Measurements from ENCODE around the gene SND1. TPM values are rescaled to one million over a fixed set of nuclear protein-coding genes. Genes with fewer than 3 reads are reported as not detected.

Gene SND1
- total and polyA plus RNA-seq, 10 donors: 61.7 to 173 (median 116) TPM

DNA sequence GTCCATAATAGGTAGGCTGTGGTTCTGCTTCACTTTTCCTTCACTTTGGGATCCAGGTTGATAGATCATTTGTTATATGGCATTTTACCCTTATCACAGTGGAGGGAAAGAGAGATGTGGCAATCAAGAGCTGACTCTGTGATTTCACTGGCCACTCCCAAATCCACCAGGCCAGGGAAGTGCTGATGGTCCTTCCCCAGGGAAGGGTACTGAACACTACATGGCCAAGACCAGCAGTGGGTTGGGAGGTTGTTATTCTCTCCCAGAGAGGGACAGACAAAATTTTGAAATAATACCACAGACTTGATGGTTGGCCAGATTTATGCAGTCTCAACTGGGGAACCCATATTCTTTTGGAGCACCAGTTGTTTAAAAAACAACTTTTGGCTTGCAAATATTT is 102.5 kb downstream of the SND1 start:
- Histone ChIP-seq H3K4me3 (no peak overlapping the region), H3K27me3 (replicated peaks in 1 of 7) (no peaks in the 10 kb centered on the region), H3K4me1 (peaks cover 0 to 53% (median 14%) of the 10 kb centered on the region in 6 donors), H3K27ac (no peak overlapping the region), H3K36me3 (peaks cover 0 to 5% (median 0%) of the 10 kb centered on the region in 6 donors), H3K9me3 (no peaks in the 10 kb centered on the region)
- TF ChIP-seq, protein P1, sequence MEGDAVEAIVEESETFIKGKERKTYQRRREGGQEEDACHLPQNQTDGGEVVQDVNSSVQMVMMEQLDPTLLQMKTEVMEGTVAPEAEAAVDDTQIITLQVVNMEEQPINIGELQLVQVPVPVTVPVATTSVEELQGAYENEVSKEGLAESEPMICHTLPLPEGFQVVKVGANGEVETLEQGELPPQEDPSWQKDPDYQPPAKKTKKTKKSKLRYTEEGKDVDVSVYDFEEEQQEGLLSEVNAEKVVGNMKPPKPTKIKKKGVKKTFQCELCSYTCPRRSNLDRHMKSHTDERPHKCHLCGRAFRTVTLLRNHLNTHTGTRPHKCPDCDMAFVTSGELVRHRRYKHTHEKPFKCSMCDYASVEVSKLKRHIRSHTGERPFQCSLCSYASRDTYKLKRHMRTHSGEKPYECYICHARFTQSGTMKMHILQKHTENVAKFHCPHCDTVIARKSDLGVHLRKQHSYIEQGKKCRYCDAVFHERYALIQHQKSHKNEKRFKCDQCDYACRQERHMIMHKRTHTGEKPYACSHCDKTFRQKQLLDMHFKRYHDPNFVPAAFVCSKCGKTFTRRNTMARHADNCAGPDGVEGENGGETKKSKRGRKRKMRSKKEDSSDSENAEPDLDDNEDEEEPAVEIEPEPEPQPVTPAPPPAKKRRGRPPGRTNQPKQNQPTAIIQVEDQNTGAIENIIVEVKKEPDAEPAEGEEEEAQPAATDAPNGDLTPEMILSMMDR (IDR thresholded peaks at IDR 0.05 in 8 of 11, conservative IDR thresholded peaks at IDR 0.05 in 3 of 11): no peak
- TF ChIP-seq POLR2A (IDR thresholded peaks at IDR 0.05): no peak
- TF ChIP-seq POLR2AphosphoS5 (IDR thresholded peaks at IDR 0.05): no peak
- intact Hi-C loops (cut with DNase I; ENCODE audit: low total_unique reads): no loop called here
- no peak for DNase-seq

DNA sequence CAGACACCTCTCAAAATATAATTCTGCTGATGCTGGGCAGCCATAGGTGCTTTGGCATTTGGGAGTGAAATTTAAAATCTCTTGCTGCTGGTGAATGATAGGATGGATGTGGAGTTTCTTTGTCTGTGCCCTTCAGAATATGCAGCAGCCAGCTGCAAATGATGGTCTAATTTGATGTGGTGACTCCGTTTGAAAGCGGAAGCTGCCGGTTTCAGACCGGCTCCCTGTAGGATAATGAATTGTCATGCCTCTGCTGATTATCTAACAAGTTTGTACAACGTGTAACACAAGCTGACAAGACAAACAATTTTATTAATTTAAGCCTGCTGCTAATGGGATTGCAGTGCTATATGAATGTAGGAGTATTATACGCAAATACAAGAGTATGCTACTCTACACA is 103.5 kb downstream of the SND1 start:
- H3K4me3 ChIP-seq: no peak overlapping the region
- no peak overlapping the region for H3K27ac ChIP-seq
- intact Hi-C loops (cut with DNase I; ENCODE audit: low total_unique reads): no loop called here
- H3K4me1 ChIP-seq: peaks cover 0 to 52% (median 14%) of the 10 kb centered on the region in 6 donors
- H3K36me3 ChIP-seq: no peaks in the 10 kb centered on the region
- whole genome bisulfite sequencing, 5 donors: 88 to 97% (median 93%) methylated on average over 6 of the region's 6 CpGs
- no peak for DNase-seq
- H3K27me3 ChIP-seq (replicated peaks in 1 of 7): no peaks in the 10 kb centered on the region
- H3K9me3 ChIP-seq: no peaks in the 10 kb centered on the region
- TF ChIP-seq, protein P1 (IDR thresholded peaks at IDR 0.05 in 8 of 11, conservative IDR thresholded peaks at IDR 0.05 in 3 of 11): no peak
- TF ChIP-seq POLR2A (IDR thresholded peaks at IDR 0.05): no peak
- TF ChIP-seq POLR2AphosphoS5 (IDR thresholded peaks at IDR 0.05): no peak

DNA sequence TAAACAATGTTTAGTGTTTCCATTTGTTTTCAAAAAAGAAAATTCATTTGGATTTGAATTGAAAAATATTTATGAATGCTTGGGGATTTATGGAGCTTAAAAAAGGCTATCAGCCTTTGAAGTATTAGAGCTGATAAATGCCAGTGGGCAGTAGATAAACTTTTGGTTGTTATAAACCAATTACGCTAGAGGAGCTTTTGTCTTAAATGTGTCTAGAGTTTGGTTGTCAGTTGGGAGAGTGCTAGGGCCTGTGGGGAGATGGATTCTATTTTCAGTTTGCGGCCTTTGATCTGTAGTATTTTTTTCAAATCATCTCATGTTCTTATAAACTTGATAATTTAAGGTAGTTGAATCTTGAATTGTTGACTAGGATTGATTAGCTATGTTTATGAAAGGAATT is 104.0 kb downstream of the SND1 start:
- H3K27me3 ChIP-seq (replicated peaks in 1 of 7): no peaks in the 10 kb centered on the region
- WGBS, 5 donors: 94 to 97% (median 95%) methylated on average over 2 of the region's 2 CpGs
- DNase-seq: no peak
- intact Hi-C loops (cut with DNase I; ENCODE audit: low total_unique reads): no loop called here
- no peak overlapping the region for H3K4me3 ChIP-seq
- H3K27ac ChIP-seq: no peak overlapping the region
- TF ChIP-seq, protein P1 (IDR thresholded peaks at IDR 0.05 in 8 of 11, conservative IDR thresholded peaks at IDR 0.05 in 3 of 11): no peak
- no peak for TF ChIP-seq POLR2AphosphoS5 (IDR thresholded peaks at IDR 0.05)
- H3K4me1 ChIP-seq: peaks cover 0 to 47% (median 13%) of the 10 kb centered on the region in 6 donors
- no peaks in the 10 kb centered on the region for H3K36me3 ChIP-seq
- H3K9me3 ChIP-seq: no peaks in the 10 kb centered on the region

DNA sequence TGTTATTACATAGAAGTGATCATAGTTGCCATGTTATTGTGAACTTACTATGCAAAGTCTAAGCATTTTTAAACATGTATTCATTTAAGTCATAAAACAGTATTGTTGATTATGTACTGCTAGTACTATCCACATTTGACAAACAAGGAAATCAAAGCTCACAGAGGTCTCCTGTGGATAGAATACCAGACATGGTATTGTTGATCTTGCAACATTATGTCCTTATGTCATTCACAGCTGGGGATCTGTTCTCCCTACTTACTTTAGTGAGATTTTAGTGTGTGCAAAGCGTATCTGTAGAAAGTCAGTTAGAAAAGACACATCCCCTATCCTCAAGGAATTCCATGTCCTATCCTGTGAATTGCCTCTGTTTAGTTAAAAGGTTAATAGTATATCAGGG is 106.1 kb downstream of the SND1 start:
- Histone ChIP-seq H3K9me3 (no peaks in the 10 kb centered on the region), H3K4me1 (peaks cover 0 to 33% (median 3%) of the 10 kb centered on the region in 6 donors), H3K27me3 (replicated peaks in 1 of 7) (no peaks in the 10 kb centered on the region), H3K4me3 (no peak overlapping the region), H3K36me3 (no peaks in the 10 kb centered on the region), H3K27ac (no peak overlapping the region)
- intact Hi-C loops (cut with DNase I; ENCODE audit: low total_unique reads): no loop called here
- no peak for DNase-seq
- WGBS, 5 donors: 97 to 100% (median 98%) methylated on average over 1 of the region's 1 CpG
- TF ChIP-seq, protein P1 (IDR thresholded peaks at IDR 0.05 in 8 of 11, conservative IDR thresholded peaks at IDR 0.05 in 3 of 11): no peak
- TF ChIP-seq POLR2A (IDR thresholded peaks at IDR 0.05): no peak
- TF ChIP-seq POLR2AphosphoS5 (IDR thresholded peaks at IDR 0.05): no peak
